GM10847 (cell line): Measurements from ENCODE around the gene ABHD8.

Experiments
- POLR2A ChIP-seq: IDR thresholded peaks from 2 replicates; pipeline ENCODE4 v1.6.1; 2011; ENCODE audit not compliant: insufficient read length; ENCODE audit errors: extremely low read depth

The ABHD8 gene, protein sequence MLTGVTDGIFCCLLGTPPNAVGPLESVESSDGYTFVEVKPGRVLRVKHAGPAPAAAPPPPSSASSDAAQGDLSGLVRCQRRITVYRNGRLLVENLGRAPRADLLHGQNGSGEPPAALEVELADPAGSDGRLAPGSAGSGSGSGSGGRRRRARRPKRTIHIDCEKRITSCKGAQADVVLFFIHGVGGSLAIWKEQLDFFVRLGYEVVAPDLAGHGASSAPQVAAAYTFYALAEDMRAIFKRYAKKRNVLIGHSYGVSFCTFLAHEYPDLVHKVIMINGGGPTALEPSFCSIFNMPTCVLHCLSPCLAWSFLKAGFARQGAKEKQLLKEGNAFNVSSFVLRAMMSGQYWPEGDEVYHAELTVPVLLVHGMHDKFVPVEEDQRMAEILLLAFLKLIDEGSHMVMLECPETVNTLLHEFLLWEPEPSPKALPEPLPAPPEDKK

DNA sequence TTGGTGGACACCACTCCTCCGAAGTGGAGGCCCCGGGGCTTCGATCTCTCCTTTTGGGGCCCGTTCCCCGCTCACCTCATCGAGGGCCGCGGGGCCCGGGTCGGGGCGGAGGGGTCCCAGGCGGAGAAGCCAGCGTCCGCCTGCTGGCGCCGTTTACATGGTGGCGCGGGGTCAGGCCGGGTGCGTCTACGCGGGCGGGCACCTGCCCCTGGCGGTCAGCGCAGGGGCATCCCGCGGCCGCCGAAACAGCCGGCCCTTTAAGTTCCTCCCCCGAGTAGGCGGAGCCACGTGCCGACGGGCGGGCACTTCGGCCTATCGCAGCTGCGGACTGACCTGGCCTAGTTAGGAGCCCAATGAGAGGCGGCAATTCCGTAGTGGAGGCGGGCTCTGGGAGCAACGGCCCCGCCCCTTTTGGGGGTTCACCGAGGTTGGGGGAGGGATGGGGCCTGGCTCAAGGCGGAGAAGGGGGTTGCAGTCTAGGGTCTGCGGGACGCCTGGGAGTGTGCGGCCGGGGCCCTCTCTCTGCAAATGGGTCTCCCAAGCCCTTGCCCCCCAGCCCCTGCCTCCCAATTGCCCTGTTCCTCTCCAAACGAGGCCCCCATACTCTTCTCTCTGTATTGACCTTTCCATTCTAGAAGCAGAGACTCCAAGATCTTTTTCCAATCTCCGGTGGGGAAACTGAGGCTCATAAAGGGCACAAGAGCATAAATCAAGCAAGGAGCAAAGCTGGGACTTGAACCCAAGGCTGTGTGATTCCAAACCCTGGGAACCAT lies at the start of gene ABHD8:
Gene ABHD8 (minus strand): TSS at position 259 of the 773 bp plus-strand sequence. CDS start 1,809 bp downstream, outside the sequence.
- TF ChIP-seq POLR2A, result no peak

DNA sequence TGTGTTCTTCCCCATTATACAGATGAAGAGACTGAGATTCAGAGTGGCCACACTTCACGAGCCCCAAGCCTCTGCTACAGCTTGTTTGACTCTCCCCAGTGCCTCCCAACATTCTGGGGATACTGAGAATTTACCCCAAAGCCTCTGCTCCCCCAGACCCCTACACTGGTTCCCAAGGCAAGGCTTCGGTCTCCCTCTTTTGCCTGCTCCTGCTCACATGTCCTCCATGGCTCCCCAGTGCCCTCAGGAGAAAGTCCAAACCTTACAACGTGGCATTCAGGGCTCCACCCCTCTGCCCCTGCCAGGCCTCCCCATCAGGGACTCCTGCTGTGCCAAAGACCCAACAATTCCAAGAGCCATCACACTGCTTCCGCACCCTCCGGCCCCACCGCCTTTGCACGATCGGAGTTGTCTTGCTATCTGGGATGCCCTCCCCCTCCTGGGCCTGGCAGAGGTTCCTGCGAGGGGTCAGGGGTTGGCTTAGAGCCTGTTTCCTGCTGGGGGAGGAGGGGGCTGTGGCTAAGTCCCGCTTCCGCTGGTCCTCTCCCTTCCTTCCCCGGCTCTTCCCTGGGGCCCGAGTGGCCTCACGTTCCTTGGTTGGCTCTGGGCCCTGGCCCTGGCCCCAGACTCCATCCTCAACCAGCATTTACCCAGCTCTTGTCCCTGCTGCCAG lies 49.5 kb upstream of the ABHD8 start:
- TF ChIP-seq POLR2A, result no peak

- no peak for TF ChIP-seq POLR2A
These were observed 48.7 kb upstream of the ABHD8 start for GRCh38 chr19:17351815-17352435.

DNA sequence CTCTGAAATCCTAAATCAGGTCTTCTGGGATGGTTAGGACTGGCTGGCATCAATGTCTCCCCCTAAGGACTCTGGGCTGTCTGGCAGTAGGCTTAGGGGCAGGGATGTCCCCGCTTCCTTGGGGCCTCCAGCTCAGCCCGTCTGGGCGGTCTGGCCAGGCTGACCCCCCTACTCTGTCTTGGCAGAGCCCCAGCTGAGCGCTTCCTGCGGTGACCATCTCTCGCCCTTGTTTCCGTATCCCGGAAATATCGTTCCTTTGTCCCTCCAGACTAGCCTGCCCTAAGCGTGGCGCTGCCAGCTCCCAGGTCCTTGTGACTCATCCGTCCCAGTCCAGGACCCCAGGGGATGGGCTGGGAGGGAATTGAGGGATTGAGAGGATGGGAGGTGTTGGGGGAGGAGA lies 45.5 kb upstream of the ABHD8 start:
- TF ChIP-seq POLR2A, result no peak

DNA sequence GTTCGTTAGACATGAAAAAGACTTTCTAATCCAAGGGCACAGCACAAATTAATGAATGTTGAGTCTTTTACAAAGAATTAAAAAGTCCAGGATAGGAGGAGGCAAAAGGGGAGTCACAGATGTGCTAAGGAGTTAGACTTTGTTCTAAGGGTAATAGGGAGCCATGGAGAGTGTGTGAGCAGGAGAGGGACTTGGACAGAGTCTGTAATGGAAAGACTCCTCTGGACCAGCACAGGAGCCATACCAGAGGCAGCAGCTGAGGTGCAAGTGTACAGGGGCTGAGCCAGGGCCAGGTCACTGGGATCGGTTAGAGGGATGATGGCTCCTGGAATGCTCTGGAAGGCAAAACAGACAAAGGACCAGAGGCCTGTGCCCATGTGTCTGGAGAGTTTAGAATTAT lies 44.7 kb upstream of the ABHD8 start:
- TF ChIP-seq POLR2A, result no peak

GRCh38 chr19:17347361-17347760 lies 44.1 kb upstream of the ABHD8 start:
- no peak for TF ChIP-seq POLR2A

- TF ChIP-seq POLR2A, result no peak
These were observed 43.0 kb upstream of the ABHD8 start for GRCh38 chr19:17346109-17346671.

GRCh38 chr19:17341845-17342244 lies 38.6 kb upstream of the ABHD8 start:
- no peak for TF ChIP-seq POLR2A

DNA sequence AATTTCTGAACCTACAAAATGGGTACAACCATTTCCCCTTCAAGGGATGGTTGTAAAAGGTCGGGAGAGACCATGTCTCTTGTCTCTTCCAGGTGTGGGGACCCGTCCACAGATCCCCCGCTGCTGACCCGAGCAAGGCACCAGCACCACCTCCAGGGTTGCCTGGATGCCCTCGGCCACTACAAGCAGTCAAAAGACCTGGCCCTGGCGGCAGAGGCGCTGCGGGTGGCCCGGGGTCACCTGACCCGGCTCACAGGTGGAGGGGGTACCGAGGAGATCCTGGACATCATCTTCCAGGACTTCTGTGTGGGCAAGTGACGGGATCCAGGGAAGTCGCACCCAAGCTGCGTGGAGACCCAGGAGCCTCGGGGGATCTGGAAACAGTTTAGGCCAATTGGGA lies 38.2 kb upstream of the ABHD8 start:
- no peak for TF ChIP-seq POLR2A

GRCh38 chr19:17340871-17341357 lies 37.7 kb upstream of the ABHD8 start:
- no peak for TF ChIP-seq POLR2A

DNA sequence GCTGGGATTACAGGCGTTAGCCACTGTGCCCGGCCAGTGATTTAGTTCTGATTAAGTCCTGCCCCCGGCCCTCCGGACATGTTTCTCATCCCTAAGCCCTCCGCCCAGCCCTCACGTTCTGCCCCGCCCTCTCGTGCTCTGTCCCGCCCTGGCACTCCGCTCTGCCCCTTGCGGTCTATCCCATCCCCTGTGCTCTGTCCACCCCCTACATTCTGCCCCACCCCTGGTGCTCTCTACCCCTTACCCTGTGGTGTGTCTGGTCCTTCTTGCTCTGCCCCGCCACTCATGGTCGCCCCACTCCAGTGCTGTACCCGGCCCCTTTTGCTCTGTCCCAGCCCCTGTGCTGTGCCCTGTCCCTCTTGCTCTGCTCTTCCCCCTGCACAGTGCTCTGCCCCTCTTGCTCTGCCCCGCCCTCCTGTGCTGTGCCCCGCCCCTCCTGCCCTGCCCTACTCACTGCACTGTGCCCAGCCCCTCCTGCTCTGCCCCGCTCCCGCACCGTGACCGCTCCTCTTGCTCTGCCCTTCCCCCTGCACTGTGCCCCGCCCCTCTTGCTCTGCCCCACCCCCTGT lies 37.2 kb upstream of the ABHD8 start:
- no peak for TF ChIP-seq POLR2A

GRCh38 chr19:17339088-17339741 lies 36.0 kb upstream of the ABHD8 start:
- no peak for TF ChIP-seq POLR2A

DNA sequence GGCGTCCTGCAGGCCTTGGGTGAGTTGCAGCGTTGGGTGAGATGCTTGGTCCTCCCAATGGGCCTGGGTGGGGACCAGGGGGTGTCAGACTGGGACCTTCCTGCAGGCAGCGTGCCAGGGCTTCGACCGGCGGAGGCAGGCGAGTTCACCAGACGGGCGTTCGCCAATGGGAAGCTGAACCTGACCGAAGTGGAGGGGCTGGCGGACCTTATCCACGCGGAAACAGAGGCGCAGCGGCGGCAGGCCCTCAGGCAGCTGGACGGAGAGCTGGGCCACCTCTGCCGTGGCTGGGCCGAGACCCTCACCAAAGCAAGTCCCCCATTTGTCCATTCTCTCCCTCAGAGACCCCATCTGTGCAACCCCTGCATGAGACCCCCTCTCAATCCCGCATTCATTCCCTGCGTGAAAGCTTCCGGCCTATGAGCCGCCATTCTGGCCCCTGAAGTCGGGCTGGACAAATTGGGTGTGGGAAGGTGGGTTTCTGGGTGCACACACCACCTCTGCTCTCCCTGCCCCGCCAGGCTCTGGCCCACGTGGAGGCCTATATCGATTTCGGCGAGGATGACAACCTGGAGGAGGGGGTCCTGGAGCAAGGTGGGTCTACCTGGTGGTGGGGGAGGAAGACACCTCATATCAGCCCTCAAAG lies 35.3 kb upstream of the ABHD8 start:
- no peak for TF ChIP-seq POLR2A
